Pulmonary artery endothelial cell (primary cell): ENCODE results near the gene BMP4. TPM values are rescaled to one million over a fixed set of nuclear protein-coding genes. Genes with fewer than 3 reads are reported as not detected.

Source experiments
- DNase-seq: peaks from one replicate; pipeline ENCODE4 v3.0.0-alpha.2; 2011; ENCODE audit warnings: low read depth, low spot score
- total RNA-seq: library from RNA; depleted of rRNA; stranded (reverse); fragments of >200 nt; gene quantifications from 2 replicates; pipeline ENCODE4 v1.2.3, GENCODE V29; 2014

Gene BMP4
- total RNA-seq, 1 donor from 2014 or later = 64.3 TPM

GRCh38 chr14:53946404-53947093, 10.1 kb downstream of the BMP4 start:
- no peak for DNase-seq

- DNase-seq = no peak
These were observed 10.6 kb downstream of the BMP4 start for GRCh38 chr14:53946071-53946403.

- no peak for DNase-seq
These were observed 12.9 kb downstream of the BMP4 start for GRCh38 chr14:53943751-53944083.

- no peak for DNase-seq
These were observed 13.5 kb downstream of the BMP4 start for GRCh38 chr14:53942970-53943750.

- DNase-seq = no peak
These were observed 18.3 kb downstream of the BMP4 start for GRCh38 chr14:53938136-53938837.

- no peak for DNase-seq
These were observed 21.7 kb downstream of the BMP4 start for GRCh38 chr14:53934778-53935414.

- no peak for DNase-seq
These were observed 23.7 kb downstream of the BMP4 start for GRCh38 chr14:53932966-53933365.

GRCh38 chr14:53929871-53930715, 26.5 kb downstream of the BMP4 start:
- DNase-seq = no peak

GRCh38 chr14:53927171-53927570, 29.5 kb downstream of the BMP4 start:
- DNase-seq = no peak

- no peak for DNase-seq
These were observed 31.3 kb downstream of the BMP4 start for GRCh38 chr14:53925201-53925766.

GRCh38 chr14:53924753-53925152, 31.9 kb downstream of the BMP4 start:
- DNase-seq = peak; percentile 59

GRCh38 chr14:53921027-53921426, 35.6 kb downstream of the BMP4 start:
- DNase-seq = no peak

- DNase-seq = no peak
These were observed 40.4 kb downstream of the BMP4 start for GRCh38 chr14:53916239-53916638.

- no peak for DNase-seq
These were observed 41.1 kb downstream of the BMP4 start for GRCh38 chr14:53915364-53916014.

GRCh38 chr14:53912021-53912420, 44.6 kb downstream of the BMP4 start:
- no peak for DNase-seq

GRCh38 chr14:53908416-53908815, 48.2 kb downstream of the BMP4 start:
- DNase-seq = no peak

- DNase-seq = no peak
These were observed 54.3 kb downstream of the BMP4 start for GRCh38 chr14:53902307-53902706.

GRCh38 chr14:53900499-53900898, 56.1 kb downstream of the BMP4 start:
- DNase-seq = no peak
